ENCODE measurements around the gene FOXP1.

The FOXP1 gene

GRCh38 chr3:71462586-71462985 lies 120.9 kb downstream of the FOXP1 start:
- H3K4me1 Mint-ChIP-seq (ENCODE audit: low read depth): peaks cover 80% of the 10 kb centered on the region
- no peaks in the 10 kb centered on the region for H3K27me3 Mint-ChIP-seq
- H3K9me3 Mint-ChIP-seq (ENCODE audit: low read depth): peaks cover 5% of the 10 kb centered on the region
- peak overlapping the region; percentile 99 for H3K27ac Mint-ChIP-seq
- peaks cover 30% of the 10 kb centered on the region for H3K36me3 Mint-ChIP-seq
- H3K4me3 Mint-ChIP-seq: no peak overlapping the region

GRCh38 chr3:71461749-71462483 lies 121.6 kb downstream of the FOXP1 start:
- peak overlapping the region; percentile 99 for H3K27ac Mint-ChIP-seq
- peaks cover 80% of the 10 kb centered on the region for H3K4me1 Mint-ChIP-seq (ENCODE audit: low read depth)
- H3K4me3 Mint-ChIP-seq: peak overlapping the region; percentile 64
- no peaks in the 10 kb centered on the region for H3K27me3 Mint-ChIP-seq
- H3K9me3 Mint-ChIP-seq (ENCODE audit: low read depth): peaks cover 5% of the 10 kb centered on the region
- H3K36me3 Mint-ChIP-seq: peaks cover 26% of the 10 kb centered on the region

- H3K9me3 Mint-ChIP-seq (ENCODE audit: low read depth): peaks cover 5% of the 10 kb centered on the region
- H3K4me1 Mint-ChIP-seq (ENCODE audit: low read depth): peaks cover 80% of the 10 kb centered on the region
- no peaks in the 10 kb centered on the region for H3K27me3 Mint-ChIP-seq
- H3K27ac Mint-ChIP-seq: peak overlapping the region; percentile 99
- peaks cover 20% of the 10 kb centered on the region for H3K36me3 Mint-ChIP-seq
- H3K4me3 Mint-ChIP-seq: peak overlapping the region; percentile 64
These were observed 122.4 kb downstream of the FOXP1 start for GRCh38 chr3:71461114-71461513.

GRCh38 chr3:71458895-71459294 lies 124.6 kb downstream of the FOXP1 start:
- peaks cover 19% of the 10 kb centered on the region for H3K36me3 Mint-ChIP-seq
- peak overlapping the region; percentile 99 for H3K27ac Mint-ChIP-seq
- H3K9me3 Mint-ChIP-seq (ENCODE audit: low read depth): peaks cover 5% of the 10 kb centered on the region
- H3K27me3 Mint-ChIP-seq: no peaks in the 10 kb centered on the region
- H3K4me1 Mint-ChIP-seq (ENCODE audit: low read depth): peaks cover 92% of the 10 kb centered on the region
- H3K4me3 Mint-ChIP-seq: no peak overlapping the region

GRCh38 chr3:71456826-71457225 lies 126.7 kb downstream of the FOXP1 start:
- Mint-ChIP-seq H3K36me3 (peaks cover 11% of the 10 kb centered on the region), H3K4me1 (ENCODE audit: low read depth) (peaks cover 96% of the 10 kb centered on the region), H3K9me3 (ENCODE audit: low read depth) (peaks cover 5% of the 10 kb centered on the region), H3K27me3 (no peaks in the 10 kb centered on the region), H3K4me3 (peak overlapping the region; percentile 85), H3K27ac (peak overlapping the region; percentile 99)

- H3K4me3 Mint-ChIP-seq: peak overlapping the region; percentile 85
- peak overlapping the region; percentile 99 for H3K27ac Mint-ChIP-seq
- peaks cover 4% of the 10 kb centered on the region for H3K9me3 Mint-ChIP-seq (ENCODE audit: low read depth)
- H3K36me3 Mint-ChIP-seq: peaks cover 9% of the 10 kb centered on the region
- peaks cover 96% of the 10 kb centered on the region for H3K4me1 Mint-ChIP-seq (ENCODE audit: low read depth)
- no peaks in the 10 kb centered on the region for H3K27me3 Mint-ChIP-seq
These were observed 127.4 kb downstream of the FOXP1 start for GRCh38 chr3:71456156-71456555.

GRCh38 chr3:71454512-71455403 lies 128.8 kb downstream of the FOXP1 start:
- Mint-ChIP-seq H3K9me3 (ENCODE audit: low read depth) (no peaks in the 10 kb centered on the region), H3K36me3 (peaks cover 3% of the 10 kb centered on the region), H3K27ac (peak overlapping the region; percentile 99), H3K27me3 (no peaks in the 10 kb centered on the region), H3K4me1 (ENCODE audit: low read depth) (peaks cover 100% of the 10 kb centered on the region), H3K4me3 (peak overlapping the region; percentile 85)

- Mint-ChIP-seq H3K36me3 (no peaks in the 10 kb centered on the region), H3K9me3 (ENCODE audit: low read depth) (no peaks in the 10 kb centered on the region), H3K4me1 (ENCODE audit: low read depth) (peaks cover 100% of the 10 kb centered on the region), H3K4me3 (peak overlapping the region; percentile 85), H3K27ac (peak overlapping the region; percentile 99), H3K27me3 (no peaks in the 10 kb centered on the region)
These were observed 129.6 kb downstream of the FOXP1 start for GRCh38 chr3:71453822-71454511.

- H3K4me3 Mint-ChIP-seq: peak overlapping the region; percentile 85
- no peaks in the 10 kb centered on the region for H3K27me3 Mint-ChIP-seq
These were observed 130.2 kb downstream of the FOXP1 start for GRCh38 chr3:71453319-71453718.

GRCh38 chr3:71451812-71452211 lies 131.7 kb downstream of the FOXP1 start:
- Mint-ChIP-seq H3K27ac (peak overlapping the region; percentile 99), H3K9me3 (ENCODE audit: low read depth) (no peaks in the 10 kb centered on the region), H3K4me3 (peak overlapping the region; percentile 85), H3K27me3 (no peaks in the 10 kb centered on the region), H3K4me1 (ENCODE audit: low read depth) (peaks cover 100% of the 10 kb centered on the region), H3K36me3 (no peaks in the 10 kb centered on the region)

More at GRCh38 chr3:71453319-71453718, 130.2 kb downstream of the FOXP1 start:
- Mint-ChIP-seq H3K27ac (peak overlapping the region; percentile 99), H3K9me3 (ENCODE audit: low read depth) (no peaks in the 10 kb centered on the region), H3K36me3 (no peaks in the 10 kb centered on the region), H3K4me1 (ENCODE audit: low read depth) (peaks cover 100% of the 10 kb centered on the region)

- peak overlapping the region; percentile 99 for H3K27ac Mint-ChIP-seq
- H3K9me3 Mint-ChIP-seq (ENCODE audit: low read depth): no peaks in the 10 kb centered on the region
- peak overlapping the region; percentile 85 for H3K4me3 Mint-ChIP-seq
- H3K36me3 Mint-ChIP-seq: no peaks in the 10 kb centered on the region
- H3K27me3 Mint-ChIP-seq: no peaks in the 10 kb centered on the region
- peaks cover 100% of the 10 kb centered on the region for H3K4me1 Mint-ChIP-seq (ENCODE audit: low read depth)
These were observed 132.5 kb downstream of the FOXP1 start for GRCh38 chr3:71451060-71451459.

GRCh38 chr3:71450162-71450561 lies 133.4 kb downstream of the FOXP1 start:
- H3K4me3 Mint-ChIP-seq: peak overlapping the region; percentile 12
- peak overlapping the region; percentile 99 for H3K27ac Mint-ChIP-seq

GRCh38 chr3:71447803-71448202 lies 135.7 kb downstream of the FOXP1 start:
- Mint-ChIP-seq H3K27me3 (no peaks in the 10 kb centered on the region), H3K4me1 (ENCODE audit: low read depth) (peaks cover 97% of the 10 kb centered on the region), H3K4me3 (peak overlapping the region; percentile 44), H3K9me3 (ENCODE audit: low read depth) (no peaks in the 10 kb centered on the region), H3K36me3 (no peaks in the 10 kb centered on the region), H3K27ac (peak overlapping the region; percentile 99)

More at GRCh38 chr3:71450162-71450561, 133.4 kb downstream of the FOXP1 start:
- peaks cover 97% of the 10 kb centered on the region for H3K4me1 Mint-ChIP-seq (ENCODE audit: low read depth)
- no peaks in the 10 kb centered on the region for H3K36me3 Mint-ChIP-seq
- no peaks in the 10 kb centered on the region for H3K9me3 Mint-ChIP-seq (ENCODE audit: low read depth)
- H3K27me3 Mint-ChIP-seq: no peaks in the 10 kb centered on the region

GRCh38 chr3:71447197-71447596 lies 136.3 kb downstream of the FOXP1 start:
- Mint-ChIP-seq H3K27ac (peak overlapping the region; percentile 99), H3K27me3 (no peaks in the 10 kb centered on the region), H3K9me3 (ENCODE audit: low read depth) (no peaks in the 10 kb centered on the region), H3K4me1 (ENCODE audit: low read depth) (peaks cover 95% of the 10 kb centered on the region), H3K36me3 (no peaks in the 10 kb centered on the region), H3K4me3 (peak overlapping the region; percentile 57)
